Midbrain (tissue), 1 donor: ENCODE data around the gene AURKAIP1.
"Not testable (repeated sequence)": the region's sequence is repeated elsewhere in the genome, so short reads cannot be mapped to it uniquely, and the experiment has no call there.

Experiments used
- DNase-seq: peaks from one replicate; lab custom pipeline; 2025; lab: John Stamatoyannopoulos, UW

AURKAIP1 gene

GRCh38 chr1:1387098-1388077 lies 12.4 kb upstream of the AURKAIP1 start:
- no peak for DNase-seq

- no peak for DNase-seq
Measured at GRCh38 chr1:1385931-1386330, 10.9 kb upstream of the AURKAIP1 start.

- not testable (repeated sequence) for DNase-seq
Measured at GRCh38 chr1:1385339-1385738, 10.3 kb upstream of the AURKAIP1 start.

- DNase-seq, result no peak
Measured at GRCh38 chr1:1381294-1381693, 6.3 kb upstream of the AURKAIP1 start.

- no peak for DNase-seq
Measured at GRCh38 chr1:1380860-1381259, 5.9 kb upstream of the AURKAIP1 start.

- DNase-seq, result no peak
Measured at GRCh38 chr1:1377540-1378205, 2.7 kb upstream of the AURKAIP1 start.

- DNase-seq, result no peak
Measured at GRCh38 chr1:1376551-1377226, 1.7 kb upstream of the AURKAIP1 start.

- no peak for DNase-seq
Measured at GRCh38 chr1:1374589-1374928, 448 bp downstream of the AURKAIP1 start.

- no peak for DNase-seq
Measured at GRCh38 chr1:1373815-1374588, 1.0 kb downstream of the AURKAIP1 start.

- DNase-seq, result no peak
Measured at GRCh38 chr1:1373051-1373814, 1.8 kb downstream of the AURKAIP1 start.

GRCh38 chr1:1371746-1372711 lies 3.0 kb downstream of the AURKAIP1 start:
- no peak for DNase-seq

- no peak for DNase-seq
Measured at GRCh38 chr1:1371364-1371745, 3.7 kb downstream of the AURKAIP1 start.

- no peak for DNase-seq
Measured at GRCh38 chr1:1370771-1371300, 4.2 kb downstream of the AURKAIP1 start.

GRCh38 chr1:1370094-1370493 lies 4.9 kb downstream of the AURKAIP1 start:
- DNase-seq, result not testable (repeated sequence)

GRCh38 chr1:1367315-1367714 lies 7.7 kb downstream of the AURKAIP1 start:
- no peak for DNase-seq

- no peak for DNase-seq
Measured at GRCh38 chr1:1366699-1367066, 8.3 kb downstream of the AURKAIP1 start.

GRCh38 chr1:1365875-1366698 lies 8.9 kb downstream of the AURKAIP1 start:
- DNase-seq, result no peak

- no peak for DNase-seq
Measured at GRCh38 chr1:1364266-1364665, 10.7 kb downstream of the AURKAIP1 start.

- DNase-seq, result no peak
Measured at GRCh38 chr1:1361982-1362423, 13.0 kb downstream of the AURKAIP1 start.
